GM21526 (cell line): ENCODE measurements around the gene CHIC2.
"Not testable (repeated sequence)": the region's sequence is repeated elsewhere in the genome, so short reads cannot be mapped to it uniquely, and the experiment has no call there.

Source experiments
- ATAC-seq: cut with Tn5 transposase; IDR thresholded peaks from one replicate; pipeline ENCODE4 v1.9.1; 2021; ENCODE audit warnings: moderate library complexity; ENCODE audit not compliant: unreplicated experiment, low FRiP score

Gene CHIC2

DNA sequence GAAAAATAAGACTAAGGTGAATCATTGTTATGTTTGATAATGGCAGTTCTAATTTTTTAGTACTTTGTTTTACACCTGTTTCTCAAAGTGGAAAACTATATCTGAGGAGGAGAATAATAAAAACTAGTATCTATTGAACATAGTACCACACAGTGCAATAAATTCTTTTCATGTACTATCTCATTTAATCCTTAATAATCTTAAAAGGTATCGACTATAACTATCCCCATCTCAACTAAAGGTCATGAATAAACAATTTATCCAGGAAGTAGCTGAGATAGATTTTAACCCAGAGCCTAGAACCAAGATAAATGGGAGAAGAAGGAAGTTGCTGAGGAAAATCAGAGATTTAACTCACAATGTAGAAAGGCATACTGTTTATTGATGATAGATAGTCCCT, 2.5 kb downstream of the CHIC2 start:
- no peak for ATAC-seq

DNA sequence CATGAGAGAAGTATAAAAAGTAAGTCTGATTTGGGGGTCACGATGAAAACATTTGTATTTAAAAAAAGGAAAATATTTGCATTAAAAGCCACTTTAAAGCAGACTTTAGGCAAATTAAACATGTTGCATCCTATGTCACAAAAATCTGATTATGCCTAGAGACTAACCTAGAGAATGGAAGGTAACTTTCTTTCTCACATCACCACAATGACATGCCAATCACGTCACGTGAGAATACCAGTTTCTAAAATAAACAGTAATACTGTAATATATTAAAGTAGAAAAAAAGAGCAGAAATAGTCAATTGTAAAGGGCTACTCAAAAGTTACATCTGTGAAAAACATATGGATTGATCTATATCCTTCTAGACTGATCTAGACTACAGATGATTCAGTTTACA, 3.3 kb downstream of the CHIC2 start:
- no peak for ATAC-seq

DNA sequence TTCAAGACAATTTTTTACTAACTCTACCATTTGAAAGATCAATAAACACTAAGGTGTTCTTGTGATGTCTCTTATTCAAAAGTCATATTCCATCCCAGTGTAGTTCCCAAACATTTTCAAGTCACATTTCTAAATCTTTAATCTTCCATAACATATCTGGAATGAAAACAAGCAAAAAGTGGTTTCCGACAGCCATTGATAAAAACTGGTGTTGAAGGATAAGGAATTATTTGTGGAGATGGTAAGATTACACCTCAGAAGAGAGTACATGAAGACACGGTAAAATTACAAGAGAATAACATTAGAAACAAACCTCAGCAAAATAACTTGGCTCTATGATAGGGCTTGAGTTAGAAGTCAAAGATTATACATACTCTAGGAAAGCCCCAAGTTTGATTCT, 4.3 kb downstream of the CHIC2 start:
- ATAC-seq, result no peak

DNA sequence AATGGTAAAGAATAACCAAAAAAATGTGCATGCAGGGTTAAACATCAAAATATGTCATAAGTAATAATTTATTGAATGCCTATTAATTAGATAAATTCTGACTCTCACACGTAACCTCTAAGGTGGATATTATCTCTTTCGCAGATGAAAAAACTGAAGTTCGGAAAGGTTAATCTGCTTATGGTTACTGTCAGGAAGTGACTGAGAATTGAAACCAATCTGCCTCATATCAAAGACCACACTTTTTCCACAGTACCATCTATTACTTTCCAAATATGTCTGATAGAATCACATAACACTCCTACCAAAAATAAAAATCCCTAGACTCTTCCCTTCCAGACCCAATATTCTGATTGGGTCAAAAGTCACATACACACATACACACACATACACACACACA, 6.2 kb downstream of the CHIC2 start:
- ATAC-seq, result no peak

DNA sequence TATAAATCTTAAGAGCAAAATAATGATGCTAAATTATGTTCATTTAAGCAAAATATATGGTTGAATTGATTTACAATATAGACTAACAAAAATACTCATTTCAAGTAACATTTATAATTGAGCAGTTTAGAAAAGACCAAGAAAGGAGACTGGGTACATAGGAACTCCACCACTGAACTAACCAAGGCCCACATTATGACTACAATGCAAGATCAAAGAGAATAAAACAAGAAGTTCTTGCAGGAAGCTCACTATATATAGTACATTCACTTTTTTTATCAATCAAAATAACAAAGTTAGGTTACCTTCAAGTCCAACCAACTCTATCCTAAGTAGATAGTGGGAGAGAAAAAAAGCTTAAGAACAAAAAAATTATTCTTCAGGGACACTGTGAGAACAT, 8.0 kb downstream of the CHIC2 start:
- ATAC-seq, result no peak

DNA sequence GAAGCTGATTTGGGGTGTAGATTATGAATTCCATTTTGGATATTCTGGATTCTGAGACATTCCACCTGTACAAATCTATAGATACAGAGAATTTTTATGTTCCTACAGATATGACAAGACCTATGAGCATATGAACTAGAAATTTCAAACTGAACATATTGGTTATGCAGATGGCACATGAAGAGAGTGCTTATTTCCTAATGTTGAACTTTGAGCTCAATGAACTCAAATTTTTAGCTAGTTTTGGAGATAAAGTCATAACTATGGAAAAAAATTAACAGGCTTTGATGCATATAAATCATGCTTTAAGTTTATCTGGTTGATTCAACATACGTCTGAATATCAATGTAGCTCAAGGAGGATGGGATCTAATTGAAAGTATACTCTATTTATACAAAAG, 8.9 kb downstream of the CHIC2 start:
- no peak for ATAC-seq

- ATAC-seq, result no peak
These were observed 9.9 kb downstream of the CHIC2 start for GRCh38 chr4:54054501-54054900.

GRCh38 chr4:54053322-54053721, 11.1 kb downstream of the CHIC2 start:
- not testable (repeated sequence) for ATAC-seq

GRCh38 chr4:54050214-54050904, 14.0 kb downstream of the CHIC2 start:
- no peak for ATAC-seq

- not testable (repeated sequence) for ATAC-seq
These were observed 20.8 kb downstream of the CHIC2 start for GRCh38 chr4:54043630-54044029.

- ATAC-seq, result no peak
These were observed 22.5 kb downstream of the CHIC2 start for GRCh38 chr4:54041933-54042332.

DNA sequence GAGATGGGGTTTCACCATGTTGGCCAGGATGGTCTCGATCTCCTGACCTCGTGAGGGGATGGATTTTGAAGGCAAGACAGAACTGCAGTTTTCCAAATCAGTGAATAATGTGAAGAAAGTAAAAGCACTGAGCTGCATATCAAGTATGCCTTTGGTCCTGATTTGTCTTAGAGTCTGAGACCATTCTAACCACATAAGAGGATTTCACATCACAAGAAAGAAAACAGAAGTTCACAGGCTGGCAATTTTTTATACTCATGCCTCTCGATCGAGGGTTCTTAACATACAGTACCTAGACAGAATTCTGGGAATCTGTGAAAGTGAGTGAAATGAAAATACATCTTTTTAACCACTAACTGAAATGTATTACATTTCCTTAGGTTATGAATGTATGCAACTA, 23.3 kb downstream of the CHIC2 start:
- no peak for ATAC-seq

- no peak for ATAC-seq
These were observed 26.3 kb downstream of the CHIC2 start for GRCh38 chr4:54038056-54038455.

GRCh38 chr4:54036184-54036583, 28.2 kb downstream of the CHIC2 start:
- no peak for ATAC-seq

GRCh38 chr4:54032558-54033135, 31.8 kb downstream of the CHIC2 start:
- no peak for ATAC-seq

- ATAC-seq, result no peak
These were observed 37.1 kb downstream of the CHIC2 start for GRCh38 chr4:54027311-54027710.

- ATAC-seq, result no peak
These were observed 38.8 kb downstream of the CHIC2 start for GRCh38 chr4:54025582-54025981.

- ATAC-seq, result not testable (repeated sequence)
These were observed 41.4 kb downstream of the CHIC2 start for GRCh38 chr4:54023019-54023418.

DNA sequence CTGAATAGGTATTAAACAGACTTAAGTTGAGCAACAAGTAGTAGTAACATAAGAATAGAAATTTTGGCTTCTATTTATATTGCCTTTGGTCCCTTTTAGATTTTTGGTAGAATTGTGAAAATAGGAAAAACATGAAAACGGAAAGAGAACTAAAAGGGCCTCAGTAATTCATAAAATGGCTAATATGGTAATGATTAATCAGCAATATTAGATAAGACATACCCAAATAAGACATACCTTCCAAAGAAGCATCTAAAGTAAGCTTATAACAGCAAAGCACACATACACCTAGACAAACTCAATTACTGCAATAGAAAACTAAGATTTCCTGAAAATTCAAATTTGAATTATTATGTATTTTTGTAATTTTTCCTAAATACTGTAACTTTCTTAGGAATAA, 46.4 kb downstream of the CHIC2 start:
- no peak for ATAC-seq

DNA sequence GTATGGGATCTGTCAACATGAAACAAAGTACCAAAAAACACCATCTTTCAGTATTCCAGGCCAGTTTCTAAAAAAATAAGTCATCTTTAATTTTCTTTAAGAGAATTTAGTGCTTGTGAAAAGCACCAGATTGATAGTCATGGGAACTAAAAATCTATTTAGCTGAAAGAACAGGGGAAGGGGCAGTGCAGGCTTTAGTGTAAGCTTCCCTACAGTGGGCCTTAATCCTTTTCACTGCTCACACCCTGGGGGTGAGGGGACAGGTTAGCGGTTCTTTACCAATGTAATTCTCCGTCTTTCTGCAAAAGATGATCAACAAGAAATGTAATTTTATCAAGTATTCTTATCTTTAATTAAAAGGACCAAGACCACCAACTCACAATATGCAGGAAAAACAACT, 47.1 kb downstream of the CHIC2 start:
- ATAC-seq, result no peak

GRCh38 chr4:54016504-54016903, 47.9 kb downstream of the CHIC2 start:
- no peak for ATAC-seq

GRCh38 chr4:54015423-54016030, 48.9 kb downstream of the CHIC2 start:
- no peak for ATAC-seq
